IMR-90 (cell line): Measurements from ENCODE around the gene SLC12A6. TPM values are rescaled to one million over a fixed set of nuclear protein-coding genes. Genes with fewer than 3 reads are reported as not detected.

ENCODE experiments used
- ATAC-seq: fragments of 200-7000 bp; cut with Tn5 transposase; 2 replicates; pipeline ENCODE4 v1.9.1; 2020; ENCODE audit warnings: low read depth, mild to moderate bottlenecking, moderate library complexity
- BruUV-seq: library from RNA; stranded (reverse); fragments of 400-500 nt; replicated peaks from 2 replicates; lab custom pipeline; 2021; lab: Mats Ljungman, UMichigan
- CTCF ChIA-PET: fragments of 300-600 bp; formaldehyde crosslinking; extraction: SDS; loops from one replicate; lab custom pipeline; 2021; ENCODE audit warnings: antibody characterized with exemption; lab: Yijun Ruan, JAX
- POLR2A ChIA-PET: fragments of 300-600 bp; sonication (Branson Sonifier 250); formaldehyde crosslinking; loops from one replicate; lab custom pipeline; 2022; ENCODE audit warnings: antibody characterized with exemption; ENCODE audit not compliant: unreplicated experiment; lab: Charles Lee
- DNase-seq: peaks from one replicate; pipeline ENCODE4 v3.0.0; 2013
- H2AFZ ChIP-seq: replicated peaks from 2 replicates; pipeline ENCODE3; 2013; ENCODE audit warnings: low read length, mild to moderate bottlenecking; ENCODE audit not compliant: poor library complexity
- H2AK5ac ChIP-seq: 2 replicates; pipeline ENCODE4 v1.6.1; 2013; ENCODE audit warnings: low read depth, low read length, inconsistent platforms
- H2AK9ac ChIP-seq: replicated peaks from 2 replicates; pipeline ENCODE3; 2013; ENCODE audit warnings: mild to moderate bottlenecking, low read depth, low read length, moderate library complexity; ENCODE audit not compliant: poor library complexity
- H2BK120ac ChIP-seq: 2 replicates; pipeline ENCODE4 v1.6.1; 2013; ENCODE audit warnings: low read depth, low read length, inconsistent platforms
- H2BK15ac ChIP-seq: 3 replicates; pipeline ENCODE4 v1.6.1; 2013; ENCODE audit warnings: low read depth, low read length, inconsistent platforms
- H2BK20ac ChIP-seq: 2 replicates; pipeline ENCODE4 v1.6.1; 2013; ENCODE audit warnings: low read depth, mild to moderate bottlenecking, inconsistent platforms, low read length, moderate library complexity
- H2BK5ac ChIP-seq: 2 replicates; pipeline ENCODE4 v1.6.1; 2013; ENCODE audit warnings: mild to moderate bottlenecking, low read depth, low read length, inconsistent platforms; ENCODE audit not compliant: poor library complexity, severe bottlenecking
- H3K14ac ChIP-seq: replicated peaks from 2 replicates; pipeline ENCODE4 v1.6.1; 2013; ENCODE audit warnings: low read depth, low read length, inconsistent platforms
- H3K18ac ChIP-seq: 2 replicates; pipeline ENCODE4 v1.6.1; 2013; ENCODE audit warnings: low read depth, low read length, control low read depth
- H3K23ac ChIP-seq: 2 replicates; pipeline ENCODE4 v1.6.1; 2013; ENCODE audit warnings: low read depth, low read length, inconsistent platforms
- H3K27ac ChIP-seq: 2 replicates; pipeline ENCODE4 v1.5.1; 2013; ENCODE audit warnings: mild to moderate bottlenecking, control low read depth, low read length; ENCODE audit not compliant: insufficient read depth
- H3K27me3 ChIP-seq: 2 replicates; pipeline ENCODE4 v1.6.1; 2013; ENCODE audit warnings: low read length; ENCODE audit not compliant: control insufficient read depth, insufficient read depth
- H3K36me3 ChIP-seq: 2 replicates; pipeline ENCODE4 v1.6.1; 2013; ENCODE audit warnings: low read length, mixed read lengths; ENCODE audit not compliant: control insufficient read depth, insufficient read depth
- H3K4ac ChIP-seq: 2 replicates; pipeline ENCODE4 v1.6.1; 2013; ENCODE audit warnings: low read depth, low read length, inconsistent platforms
- H3K4me1 ChIP-seq: 2 replicates; pipeline ENCODE4 v1.6.1; 2013; ENCODE audit warnings: low read length, mixed read lengths; ENCODE audit not compliant: control insufficient read depth, insufficient read depth
- H3K4me2 ChIP-seq: 2 replicates; pipeline ENCODE4 v1.6.1; 2013; ENCODE audit warnings: low read depth, mild to moderate bottlenecking, control low read depth, low read length, moderate library complexity
- H3K4me3 ChIP-seq: 2 replicates; pipeline ENCODE4 v1.5.1; 2013; ENCODE audit warnings: low read depth, mild to moderate bottlenecking, control low read depth, low read length, moderate library complexity; ENCODE audit not compliant: insufficient read depth
- H3K56ac ChIP-seq: 2 replicates; pipeline ENCODE4 v1.6.1; 2013; ENCODE audit warnings: low read length, inconsistent platforms; ENCODE audit not compliant: insufficient read depth; ENCODE audit errors: extremely low read depth
- H3K79me1 ChIP-seq, 2 experiments: 2 replicates each; pipeline ENCODE4 v1.6.1; 2013; ENCODE audit warnings: low read length in 2 of 2, inconsistent platforms in 1 of 2, low read depth in 1 of 2
- H3K9ac ChIP-seq: 2 replicates; pipeline ENCODE4 v1.6.1; 2013; ENCODE audit warnings: low read depth, low read length, control low read depth
- H3K9me1 ChIP-seq: 2 replicates; pipeline ENCODE4 v1.6.1; 2013; ENCODE audit warnings: low read length, inconsistent platforms; ENCODE audit not compliant: insufficient read depth
- H3K9me3 ChIP-seq: 2 replicates; pipeline ENCODE4 v1.6.1; 2013; ENCODE audit warnings: low read length; ENCODE audit not compliant: control insufficient read depth, insufficient read depth
- H4K20me1 ChIP-seq: 2 replicates; pipeline ENCODE4 v1.6.1; 2013; ENCODE audit warnings: low read length, inconsistent platforms; ENCODE audit not compliant: insufficient read depth
- H4K5ac ChIP-seq: 2 replicates; pipeline ENCODE4 v1.6.1; 2013; ENCODE audit warnings: mild to moderate bottlenecking, low read depth, low read length, control low read depth
- H4K8ac ChIP-seq, 2 experiments: 2 replicates each; pipeline ENCODE4 v1.6.1; 2013; ENCODE audit warnings: low read depth in 2 of 2, low read length in 2 of 2, control low read depth in 1 of 2, inconsistent platforms in 1 of 2
- H4K91ac ChIP-seq: 2 replicates; pipeline ENCODE4 v1.6.1; 2013; ENCODE audit warnings: low read depth, low read length, inconsistent platforms; ENCODE audit not compliant: insufficient read depth
- BHLHE40 ChIP-seq: fragments of 150-350 bp; IDR thresholded peaks from 2 replicates; pipeline ENCODE4 v1.6.1; 2016; ENCODE audit warnings: mild to moderate bottlenecking, low read depth, low read length
- CEBPB ChIP-seq: IDR thresholded peaks from 2 replicates; pipeline ENCODE4 v1.6.1; 2012; ENCODE audit warnings: low read depth, low read length, improper control_type of control experiment
- CHD1 ChIP-seq: IDR thresholded peaks from 2 replicates; pipeline ENCODE4 v1.6.1; 2012; ENCODE audit warnings: low read depth, low read length, improper control_type of control experiment
- CTCF ChIP-seq: conservative IDR thresholded peaks from 2 replicates; pipeline ENCODE4 v1.5.1; 2012; ENCODE audit warnings: mild to moderate bottlenecking, low read depth, low read length, improper control_type of control experiment
- ELK1 ChIP-seq: fragments of 150-350 bp; IDR thresholded peaks from 2 replicates; pipeline ENCODE4 v1.6.1; 2016; ENCODE audit warnings: low read depth, mild to moderate bottlenecking, low read length, moderate library complexity, borderline replicate concordance
- FOS ChIP-seq: fragments of 150-350 bp; IDR thresholded peaks from 2 replicates; pipeline ENCODE4 v1.6.1; 2016; ENCODE audit warnings: low read depth, low read length
- MAFK ChIP-seq: IDR thresholded peaks from 2 replicates; pipeline ENCODE4 v1.6.1; 2012; ENCODE audit warnings: low read depth, low read length, improper control_type of control experiment
- MAZ ChIP-seq: IDR thresholded peaks from 2 replicates; pipeline ENCODE4 v1.6.1; 2012; ENCODE audit warnings: low read depth, mild to moderate bottlenecking, low read length, improper control_type of control experiment, moderate library complexity, borderline replicate concordance
- MXI1 ChIP-seq: IDR thresholded peaks from 2 replicates; pipeline ENCODE4 v1.6.1; 2012; ENCODE audit warnings: low read depth, mild to moderate bottlenecking, low read length, moderate library complexity, borderline replicate concordance
- NFE2L2 ChIP-seq: fragments of 150-350 bp; IDR thresholded peaks from 2 replicates; pipeline ENCODE4 v1.6.1; 2016; ENCODE audit warnings: low read depth, mild to moderate bottlenecking, low read length
- POLR2A ChIP-seq: IDR thresholded peaks from 2 replicates; pipeline ENCODE4 v1.6.1; 2012; ENCODE audit warnings: mild to moderate bottlenecking, low read depth, low read length
- RAD21 ChIP-seq: IDR thresholded peaks from 2 replicates; pipeline ENCODE4 v1.6.1; 2012; ENCODE audit warnings: low read length, improper control_type of control experiment
- RCOR1 ChIP-seq: IDR thresholded peaks from 2 replicates; pipeline ENCODE4 v1.6.1; 2012; ENCODE audit warnings: mild to moderate bottlenecking, low read length, improper control_type of control experiment; ENCODE audit not compliant: insufficient replicate concordance
- RFX5 ChIP-seq: IDR thresholded peaks from 2 replicates; pipeline ENCODE4 v1.8.0; 2012; ENCODE audit warnings: low read depth, mild to moderate bottlenecking, low read length, moderate library complexity
- SMC3 ChIP-seq: fragments of 150-350 bp; IDR thresholded peaks from 2 replicates; pipeline ENCODE4 v1.6.1; 2016; ENCODE audit warnings: low read depth, mild to moderate bottlenecking, antibody characterized with exemption, low read length, moderate library complexity
- USF2 ChIP-seq: fragments of 150-350 bp; IDR thresholded peaks from 2 replicates; pipeline ENCODE4 v1.6.1; 2017; ENCODE audit warnings: mild to moderate bottlenecking, antibody characterized with exemption, low read length, low read depth
- WGBS, 2 experiments: methylation state at CpG; one replicate each; pipeline versions ENCODE4 v1.1.5 to v1.1.7; 2013; ENCODE audit warnings: missing lambda C conversion rate in 2 of 2; ENCODE audit not compliant: insufficient read length in 1 of 2; ENCODE audit errors: extremely low coverage in 2 of 2; 5-methylcytosine and 5-hydroxymethylcytosine counted together
- dilution Hi-C: fragments of 300-500 bp; cut with HindIII; formaldehyde crosslinking; loops from one replicate; pipeline ENCODE4 v1.14.3; 2018; ENCODE audit warnings: low sequenced_read_pairs; ENCODE audit not compliant: unreplicated experiment
- in situ Hi-C: fragments of 300-500 bp; cut with MboI; formaldehyde crosslinking; loops from 3 replicates; pipeline ENCODE4 v1.14.3; 2019; ENCODE audit warnings: low sequenced_read_pairs, inconsistent platforms, mixed read lengths
- intact Hi-C: fragments of 100-400 bp; cut with micrococcal nuclease; formaldehyde crosslinking; loops from 2 replicates; pipeline ENCODE4 v1.10.0; 2022
- polyA plus RNA-seq, 3 experiments: library from polyadenylated mRNA; depleted of rRNA; stranded (reverse); fragments of >200 nt; gene quantifications; 2 replicates each; pipeline ENCODE4 v1.2.3, GENCODE V29; 2012; ENCODE audit warnings: low replicate concordance in 1 of 3
- total RNA-seq: library from RNA; depleted of rRNA; stranded (reverse); fragments of >200 nt; gene quantifications from 2 replicates; pipeline ENCODE4 v1.2.3, GENCODE V29; 2012

Gene SLC12A6
- total and polyA plus RNA-seq, 2 of the 4 experiments (the other 2 are of a cell fraction): 7.7 to 10.2 TPM

GRCh38 chr15:34374816-34375215 is 37.2 kb upstream of the SLC12A6 start:
- dilution Hi-C loops (no loop called here), in situ Hi-C loops (no loop called here)
- H4K5ac ChIP-seq: no peak overlapping the region

More at GRCh38 chr15:34374816-34375215, 37.2 kb upstream of the SLC12A6 start:
- no peak overlapping the region for H4K91ac ChIP-seq
- H3K79me1 ChIP-seq: no peaks in the 10 kb centered on the region; a peak in 1 of 4 replicates
- intact Hi-C loops: no loop called here
- no CpG with 5 or more reads among the region's 2 CpGs for WGBS, 2 experiments
- no peak overlapping the region for H2AK5ac ChIP-seq
- ChIA-PET POLR2A (no interaction called here), CTCF (no interaction called here)
- no peak overlapping the region for H2AK9ac ChIP-seq
- no peak for DNase-seq
- H3K4me3 ChIP-seq: no peak overlapping the region
- no peak for ATAC-seq
- no peaks in the 10 kb centered on the region for H3K9me3 ChIP-seq
- no peak overlapping the region for H3K9ac ChIP-seq
- no peak overlapping the region for H3K18ac ChIP-seq
- no peak overlapping the region for H3K27ac ChIP-seq
- no peak overlapping the region for H3K14ac ChIP-seq
- H3K23ac ChIP-seq: no peak overlapping the region
- H2BK5ac ChIP-seq: no peak overlapping the region
- no peaks in the 10 kb centered on the region for H3K4me1 ChIP-seq
- H3K4ac ChIP-seq: no peak overlapping the region
- no peak overlapping the region for H4K8ac ChIP-seq
- H2AFZ ChIP-seq: no peak overlapping the region
- TF ChIP-seq ELK1 (no peak), USF2 (no peak), MXI1 (no peak), BHLHE40 (no peak), NFE2L2 (no peak), CHD1 (no peak), RCOR1 (no peak), CTCF (no peak), RFX5 (no peak), FOS (no peak), SMC3 (no peak), POLR2A (no peak), MAFK (no peak), MAZ (no peak), CEBPB (no peak), RAD21 (no peak)
- no peaks in the 10 kb centered on the region for H4K20me1 ChIP-seq
- no peaks in the 10 kb centered on the region for H3K36me3 ChIP-seq
- no peak overlapping the region for H2BK15ac ChIP-seq
- no peak overlapping the region for H2BK120ac ChIP-seq
- H3K56ac ChIP-seq: no peak overlapping the region
- H3K4me2 ChIP-seq: no peak overlapping the region
- no TSS peak for BruUV-seq
- H2BK20ac ChIP-seq: no peak overlapping the region
- H3K9me1 ChIP-seq: peaks cover 2% of the 10 kb centered on the region; the same call in 1 of the 2 replicates
- no peaks in the 10 kb centered on the region for H3K27me3 ChIP-seq
